Thymus (tissue), 14 donors: ENCODE results near the gene MRPL45. TPM values are rescaled to one million over a fixed set of nuclear protein-coding genes. Genes with fewer than 3 reads are reported as not detected.
"Not testable (repeated sequence)": the region's sequence is repeated elsewhere in the genome, so short reads cannot be mapped to it uniquely, and the experiment has no call there.

Experiments
- DNase-seq, 9 donors: peaks; one replicate each; pipeline ENCODE4 v3.0.0-alpha.2; 2013; ENCODE audit warnings: low spot score in 9 of 9, low read depth in 6 of 9, missing footprints in 1 of 9
- H3K27ac ChIP-seq, 2 donors: one replicate each; pipeline ENCODE4 v1.5.1; 2013; ENCODE audit warnings: control low read depth in 1 of 2, low read depth in 1 of 2, low read length in 1 of 2, mild to moderate bottlenecking in 1 of 2, moderate library complexity in 1 of 2
- H3K27me3 ChIP-seq, 2 donors: one replicate each; pipeline ENCODE4 v1.5.1; 2013; ENCODE audit warnings: low read length in 1 of 2; ENCODE audit not compliant: control insufficient read depth in 2 of 2, insufficient read depth in 1 of 2
- H3K36me3 ChIP-seq, 2 donors: one replicate each; pipeline ENCODE4 v1.5.1; 2013; ENCODE audit warnings: low read length in 1 of 2, mild to moderate bottlenecking in 1 of 2, moderate library complexity in 1 of 2; ENCODE audit not compliant: control insufficient read depth in 2 of 2, insufficient read depth in 2 of 2
- H3K4me1 ChIP-seq, 2 donors: one replicate each; pipeline ENCODE4 v1.5.1; 2013; ENCODE audit warnings: low read length in 2 of 2; ENCODE audit not compliant: control insufficient read depth in 2 of 2, insufficient read depth in 2 of 2
- H3K4me3 ChIP-seq, 2 donors: one replicate each; pipeline ENCODE4 v1.5.1; 2013; ENCODE audit warnings: low read length in 2 of 2, control low read depth in 1 of 2, mild to moderate bottlenecking in 1 of 2
- H3K9me3 ChIP-seq, 2 donors: one replicate each; pipeline ENCODE4 v1.5.1; 2013; ENCODE audit warnings: low read length in 1 of 2, mild to moderate bottlenecking in 1 of 2; ENCODE audit not compliant: control insufficient read depth in 2 of 2, insufficient read depth in 1 of 2
- WGBS: extraction: QIAGEN DNeasy Blood & Tissue Kit; methylation state at CpG from one replicate; pipeline ENCODE4 v1.1.7; 2013; 5-methylcytosine and 5-hydroxymethylcytosine counted together
- long read RNA-seq, 10 donors: transcript quantifications; one replicate each; lab custom pipeline, GENCODE V29; 2026
- polyA plus RNA-seq: library from polyadenylated mRNA; stranded (reverse); fragments of 200-250 nt; gene quantifications from one replicate; pipeline ENCODE4 v1.2.3, GENCODE V29; 2013
- total RNA-seq: library from RNA; stranded (reverse); fragments of 120-200 nt; gene quantifications from one replicate; pipeline ENCODE4 v1.2.4, GENCODE V29; 2013
- donor health status: healthy.

MRPL45 gene
- total RNA-seq (37.3 TPM), polyA plus RNA-seq (28.4 TPM)
- long read RNA-seq, donor 1, partial matches to known transcripts, result 0 of 4 reads
- long read RNA-seq, donor 1, other reads (novel, unspliced or antisense), result 0 of 4 reads
- long read RNA-seq, donor 2, result 0 reads
- long read RNA-seq, donor 3, transcript MRPL45-203 (8 exons, 1,705 nt), result major isoform, 18 of 19 reads
- long read RNA-seq, donor 3, partial matches to known transcripts, result 0 of 19 reads
- long read RNA-seq, donor 3, other reads (novel, unspliced or antisense), result 0 of 19 reads
- long read RNA-seq, donor 4, transcript MRPL45-203 (8 exons, 1,705 nt), result major isoform, 7 of 7 reads
- long read RNA-seq, donor 4, partial matches to known transcripts, result 0 of 7 reads
- long read RNA-seq, donor 4, other reads (novel, unspliced or antisense), result 0 of 7 reads
- long read RNA-seq, donor 5, transcript MRPL45-203 (8 exons, 1,705 nt), result major isoform, 30 of 47 reads
- long read RNA-seq, donor 5, partial matches to known transcripts, result 16 of 47 reads
- long read RNA-seq, donor 5, other reads (novel, unspliced or antisense), result 0 of 47 reads
- long read RNA-seq, donor 6, transcript MRPL45-203 (8 exons, 1,705 nt), result major isoform, 16 of 16 reads
- long read RNA-seq, donor 6, partial matches to known transcripts, result 0 of 16 reads
- long read RNA-seq, donor 6, other reads (novel, unspliced or antisense), result 0 of 16 reads
- long read RNA-seq, donor 7, transcript MRPL45-203 (8 exons, 1,705 nt), result major isoform, 20 of 20 reads
- long read RNA-seq, donor 7, partial matches to known transcripts, result 0 of 20 reads
- long read RNA-seq, donor 7, other reads (novel, unspliced or antisense), result 0 of 20 reads
- long read RNA-seq, donor 8, transcript MRPL45-203 (8 exons, 1,705 nt), result major isoform, 7 of 7 reads
- long read RNA-seq, donor 8, partial matches to known transcripts, result 0 of 7 reads
- long read RNA-seq, donor 8, other reads (novel, unspliced or antisense), result 0 of 7 reads
- long read RNA-seq, donor 9, transcript MRPL45-203 (8 exons, 1,705 nt), result major isoform, 10 of 20 reads
- long read RNA-seq, donor 9, partial matches to known transcripts, result 10 of 20 reads
- long read RNA-seq, donor 9, other reads (novel, unspliced or antisense), result 0 of 20 reads
- long read RNA-seq, donor 10, transcript MRPL45-203 (8 exons, 1,705 nt), result major isoform, 9 of 15 reads
- long read RNA-seq, donor 10, partial matches to known transcripts, result 6 of 15 reads
- long read RNA-seq, donor 10, other reads (novel, unspliced or antisense), result 0 of 15 reads

GRCh38 chr17:38296834-38297517, at the start of gene MRPL45:
Gene MRPL45 (plus strand): TSS chr17:38297168. CDS start chr17:38297184, 16 bp downstream.
- H3K9me3 ChIP-seq, H3K4me1 ChIP-seq, H3K27me3 ChIP-seq, H3K36me3 ChIP-seq: not testable (repeated sequence)
- Histone ChIP-seq H3K4me3 (peak within 1 kb of the TSS; percentile 49 to 57), H3K27ac (peak within 1 kb of the TSS; percentile 64 to 73)
- under 1% methylated on average over 48 of the region's 48 CpGs for WGBS
- DNase-seq, result peak; percentile 87 to 97 (median 93)

GRCh38 chr17:38253191-38253590, 43.8 kb upstream of the MRPL45 start:
- not testable (repeated sequence) for DNase-seq, H3K4me1 ChIP-seq, H3K4me3 ChIP-seq, H3K36me3 ChIP-seq, H3K27ac ChIP-seq, H3K27me3 ChIP-seq, H3K9me3 ChIP-seq
- WGBS, result 98% methylated on average over 9 of the region's 14 CpGs

- not testable (repeated sequence) for H3K4me1 ChIP-seq, H3K9me3 ChIP-seq, H3K27ac ChIP-seq, H3K4me3 ChIP-seq, H3K36me3 ChIP-seq, H3K27me3 ChIP-seq, DNase-seq
- 72% methylated on average over 2 of the region's 2 CpGs for WGBS
These were observed 42.6 kb upstream of the MRPL45 start for GRCh38 chr17:38254357-38254756.

- Histone ChIP-seq H3K27ac (peak overlapping the region in 1 of 2 donors; percentile 74), H3K4me3 (peak overlapping the region; percentile 30 to 45)
- peak; percentile 33 to 78 (median 62) for DNase-seq
- not testable (repeated sequence) for H3K27me3 ChIP-seq, H3K36me3 ChIP-seq, H3K4me1 ChIP-seq, H3K9me3 ChIP-seq
- WGBS, result under 1% methylated on average over 48 of the region's 73 CpGs
These were observed 39.9 kb upstream of the MRPL45 start for GRCh38 chr17:38257013-38257621.

- not testable (repeated sequence) for H3K27ac ChIP-seq, DNase-seq, H3K4me3 ChIP-seq, H3K27me3 ChIP-seq, H3K4me1 ChIP-seq, H3K9me3 ChIP-seq, H3K36me3 ChIP-seq
- WGBS, result 100% methylated on average over 1 of the region's 1 CpG
These were observed 30.9 kb upstream of the MRPL45 start for GRCh38 chr17:38265974-38266506.

GRCh38 chr17:38266571-38266970, 30.4 kb upstream of the MRPL45 start:
- H3K4me1 ChIP-seq, H3K9me3 ChIP-seq, DNase-seq, H3K27me3 ChIP-seq, H3K4me3 ChIP-seq, H3K27ac ChIP-seq, H3K36me3 ChIP-seq: not testable (repeated sequence)
- 98% methylated on average over 17 of the region's 17 CpGs for WGBS

- not testable (repeated sequence) for H3K36me3 ChIP-seq, H3K4me1 ChIP-seq, DNase-seq, H3K4me3 ChIP-seq, H3K9me3 ChIP-seq, H3K27me3 ChIP-seq, H3K27ac ChIP-seq
- WGBS, result 93% methylated on average over 3 of the region's 3 CpGs
These were observed 28.8 kb upstream of the MRPL45 start for GRCh38 chr17:38268138-38268537.

- not testable (repeated sequence) for H3K9me3 ChIP-seq, H3K27me3 ChIP-seq, H3K36me3 ChIP-seq, DNase-seq, H3K4me3 ChIP-seq, H3K4me1 ChIP-seq, H3K27ac ChIP-seq
- WGBS, result 82% methylated on average over 1 of the region's 1 CpG
These were observed 27.9 kb upstream of the MRPL45 start for GRCh38 chr17:38269045-38269444.
